Measurements from ENCODE around the gene NEK6.

The NEK6 gene

DNA sequence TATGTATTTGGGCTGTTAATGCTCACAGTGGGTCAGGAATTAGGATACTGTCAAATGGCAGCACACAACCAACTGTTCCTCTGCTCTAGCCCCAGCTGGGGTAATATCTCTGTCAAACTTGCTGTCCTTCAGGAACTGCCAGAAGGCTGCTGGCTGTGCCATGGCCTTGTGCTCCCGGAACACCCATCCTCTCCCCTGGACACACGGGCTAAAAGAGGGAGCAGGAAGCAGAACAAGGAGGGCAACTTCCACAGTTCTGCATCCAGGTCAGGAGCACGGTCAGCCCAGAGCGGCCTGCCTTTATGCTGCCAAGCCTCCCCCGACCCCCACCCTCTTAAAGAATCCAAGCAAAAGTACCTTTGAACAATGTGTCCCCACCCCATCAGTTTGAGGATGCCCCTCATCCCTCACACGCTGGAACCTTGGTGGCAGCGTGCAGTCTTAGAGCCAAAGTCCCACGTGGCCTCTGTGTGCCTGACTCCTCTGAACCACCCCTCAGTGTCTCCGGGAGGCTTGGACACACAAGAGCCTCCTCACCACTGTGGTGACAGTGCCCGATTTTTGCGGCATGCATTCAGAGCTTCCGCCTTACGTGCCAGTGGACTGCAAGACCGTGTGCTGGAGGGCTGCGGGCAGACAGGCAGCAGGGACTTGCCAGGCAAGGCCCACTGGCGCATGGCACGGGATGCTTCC, 96.7 kb downstream of the NEK6 start:
- DNase-seq (ENCODE audit: low read depth in 3 of 3), result no peak

DNA sequence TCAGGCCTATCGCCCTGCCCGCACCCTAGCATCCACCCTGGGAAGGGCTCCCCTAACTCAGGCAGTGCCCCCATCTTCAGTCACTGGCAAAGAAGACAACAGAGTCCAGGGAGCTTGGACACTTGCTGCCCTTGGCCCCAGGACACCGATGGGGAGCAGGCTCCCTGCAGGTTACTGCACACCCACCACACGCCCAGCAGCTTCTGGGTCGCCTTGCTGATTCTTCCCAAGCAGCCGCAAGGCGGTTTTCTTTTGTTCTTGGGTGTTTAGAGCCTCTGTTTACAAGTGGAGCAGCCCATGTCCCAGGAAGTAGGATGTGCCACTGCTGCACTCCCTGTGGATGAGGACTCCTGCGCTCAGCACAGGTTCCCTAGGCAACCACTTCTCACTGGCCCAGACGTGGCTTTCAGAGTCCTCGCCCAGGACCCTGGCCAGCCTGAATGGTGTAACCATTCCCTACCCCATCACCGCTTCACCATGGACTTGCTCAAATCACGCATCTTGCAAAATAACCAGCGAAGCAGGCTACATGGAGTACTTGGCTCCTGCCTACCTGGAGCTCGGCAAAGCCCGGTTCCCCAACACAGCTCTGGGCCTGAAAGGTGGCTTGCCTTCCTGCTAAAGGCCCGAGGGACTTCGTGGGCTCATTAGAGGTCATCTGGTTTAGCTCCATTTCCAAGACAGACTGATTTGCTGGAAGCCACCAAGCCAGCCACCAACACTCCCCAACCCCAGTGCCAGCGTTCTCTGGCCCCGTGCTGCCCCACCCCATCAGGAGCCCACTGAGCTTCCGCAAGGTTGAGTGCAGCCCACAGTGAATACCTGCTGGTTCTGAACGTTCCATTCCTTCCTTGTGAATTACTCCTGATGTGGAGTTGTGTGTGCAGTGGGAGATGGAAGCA, 97.5 kb downstream of the NEK6 start:
- no peak for DNase-seq (ENCODE audit: low read depth in 3 of 3)

DNA sequence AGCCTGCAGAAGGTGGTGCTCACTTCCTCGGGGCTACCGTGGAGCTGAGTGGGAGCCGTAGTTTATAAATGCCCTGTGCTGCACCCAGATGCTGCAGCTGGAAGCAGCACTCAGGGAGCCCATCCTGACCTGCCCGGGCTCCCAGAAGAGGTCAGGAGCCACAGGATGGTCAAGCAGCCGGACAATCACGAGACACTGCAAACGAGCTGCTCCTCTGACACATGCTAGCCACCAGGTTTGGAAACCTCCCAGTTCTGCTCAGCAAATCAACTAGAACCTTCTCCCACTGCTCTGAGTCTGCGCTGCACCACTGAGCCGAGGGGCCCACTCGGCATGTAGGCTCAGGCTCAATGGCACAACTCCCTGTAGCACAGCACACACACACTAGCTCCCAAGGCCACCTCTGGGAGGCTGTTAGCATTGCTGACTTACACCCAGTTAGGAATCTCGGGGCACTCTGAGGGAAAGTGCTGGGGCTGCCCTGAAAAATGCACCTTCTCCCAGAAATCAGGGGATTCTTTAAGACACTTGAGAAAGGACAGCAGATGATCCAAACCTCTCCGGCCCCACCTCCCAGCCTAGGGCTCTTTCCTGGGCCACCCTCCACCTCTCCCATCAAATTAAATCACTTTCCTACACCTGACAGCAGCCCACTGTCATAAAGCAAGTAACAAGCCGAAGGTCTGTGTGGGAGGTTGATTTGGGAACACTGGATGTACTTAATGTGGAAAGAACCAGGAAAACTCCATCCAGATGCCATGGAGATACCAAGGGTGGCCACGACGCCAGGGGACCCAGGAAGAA, 98.4 kb downstream of the NEK6 start:
- no peak for DNase-seq (ENCODE audit: low read depth in 3 of 3)

GRCh38 chr9:124356745-124357390, 99.1 kb downstream of the NEK6 start:
- no peak for DNase-seq (ENCODE audit: low read depth in 3 of 3)

DNA sequence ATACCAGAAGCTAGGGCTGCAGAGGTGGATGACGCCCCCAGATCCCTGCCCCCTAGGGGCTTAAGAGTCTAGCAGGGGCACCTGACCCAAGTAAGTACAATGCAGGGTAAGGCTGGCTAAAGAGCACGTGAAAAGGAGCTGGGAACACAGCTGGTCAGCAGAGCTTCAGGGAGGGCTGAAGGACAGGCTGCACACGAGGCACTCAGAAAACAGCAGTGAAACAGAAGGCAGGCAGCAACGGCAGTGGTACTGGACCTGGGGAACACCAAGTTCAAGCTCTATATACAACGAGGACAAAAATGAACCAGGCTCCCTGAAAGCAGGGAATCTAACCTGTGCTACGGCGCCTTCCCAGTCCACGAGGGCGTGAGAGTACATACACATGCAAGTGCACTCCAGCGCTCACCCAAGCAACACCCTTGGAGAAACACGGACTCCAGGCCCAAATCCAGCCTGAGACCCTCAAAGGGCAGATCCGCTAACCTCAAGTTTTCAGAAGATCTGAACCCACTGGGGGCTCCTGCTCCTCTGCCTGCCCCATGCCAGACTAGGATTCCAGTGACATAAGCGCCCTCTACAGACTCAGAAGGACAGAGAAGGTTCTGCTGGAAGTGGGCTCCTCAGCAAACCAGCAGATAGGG, 100.1 kb downstream of the NEK6 start:
- DNase-seq (ENCODE audit: low read depth in 3 of 3), result no peak

GRCh38 chr9:124358631-124359030, 100.9 kb downstream of the NEK6 start:
- DNase-seq (ENCODE audit: low read depth in 3 of 3), result no peak

DNA sequence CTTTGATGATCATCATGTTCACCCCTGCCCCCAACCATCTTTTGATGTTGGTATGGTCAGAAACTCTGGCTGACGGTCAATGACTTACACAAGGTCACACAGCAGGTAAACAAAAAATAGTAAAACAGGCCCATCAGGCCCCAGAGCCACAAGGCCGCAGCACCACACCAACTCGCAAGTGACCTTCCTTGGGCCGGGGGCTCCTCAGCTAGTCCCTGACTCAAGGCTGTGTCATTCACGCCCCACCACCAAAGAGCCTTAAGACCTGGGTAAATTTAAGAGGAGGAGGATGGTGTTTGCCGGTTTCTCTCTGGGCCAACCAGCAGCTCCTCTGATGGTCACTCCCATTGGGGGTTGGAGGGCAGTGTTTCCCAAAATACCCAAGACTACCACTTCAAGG, 101.7 kb downstream of the NEK6 start:
- DNase-seq (ENCODE audit: low read depth in 3 of 3), result no peak

DNA sequence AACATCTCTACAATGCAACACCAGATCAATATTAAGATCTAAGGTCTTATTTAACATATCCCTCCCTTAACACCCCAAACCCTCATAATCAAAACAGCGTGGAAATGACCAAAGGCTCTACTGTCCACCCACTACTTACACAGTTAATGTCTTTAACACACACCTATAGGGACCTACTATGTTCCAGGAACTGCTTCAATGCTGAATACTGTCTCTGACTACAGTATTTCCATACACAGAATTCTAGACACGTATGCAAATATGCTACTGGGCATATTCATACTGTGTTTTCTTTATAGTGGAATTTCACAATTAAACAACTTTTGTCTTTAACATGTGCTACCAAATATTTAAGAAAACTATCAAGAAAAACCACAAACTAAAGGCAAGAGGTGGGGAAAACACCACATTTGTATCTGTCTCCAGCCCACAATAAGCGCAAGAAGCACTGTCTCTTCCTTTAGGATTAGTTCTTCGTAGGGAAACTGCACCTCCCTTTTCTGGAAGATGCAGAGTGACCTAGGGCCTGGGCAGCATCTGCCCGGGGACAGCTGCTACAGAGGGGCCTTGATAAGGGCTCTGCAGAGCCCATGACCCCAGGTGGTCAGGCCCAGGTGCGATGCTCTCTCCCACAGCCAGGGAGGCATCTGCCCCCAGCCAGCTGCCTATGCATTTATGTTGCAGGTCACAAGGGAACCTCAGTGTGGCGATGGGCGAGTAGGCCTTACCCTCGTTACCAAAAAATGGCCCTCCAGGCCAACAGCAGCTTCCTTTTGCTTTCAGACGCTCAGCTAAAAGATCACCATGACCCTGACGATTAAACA, 102.3 kb downstream of the NEK6 start:
- DNase-seq (ENCODE audit: low read depth in 3 of 3), result no peak

DNA sequence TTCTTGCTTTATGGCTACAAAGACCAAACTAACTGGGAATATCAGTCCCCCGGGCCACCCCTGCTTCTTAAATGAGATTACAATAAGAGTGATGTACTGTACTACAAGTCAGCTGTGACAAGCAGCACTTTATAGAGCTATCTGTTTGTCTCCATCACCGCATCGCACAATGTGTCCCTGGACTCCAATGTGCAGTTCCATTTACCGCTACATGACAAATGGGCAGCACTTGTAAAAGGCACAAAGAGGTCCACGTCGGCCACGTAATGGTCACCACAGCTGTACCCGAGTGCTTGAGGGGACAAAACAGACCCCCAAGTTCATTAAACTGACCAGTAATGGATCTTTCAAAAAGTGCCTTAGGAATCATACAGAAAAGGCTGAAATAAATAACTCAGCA, 103.4 kb downstream of the NEK6 start:
- DNase-seq (ENCODE audit: low read depth in 3 of 3), result no peak

GRCh38 chr9:124363326-124364096, 105.8 kb downstream of the NEK6 start:
- DNase-seq (ENCODE audit: low read depth in 3 of 3), result no peak

DNA sequence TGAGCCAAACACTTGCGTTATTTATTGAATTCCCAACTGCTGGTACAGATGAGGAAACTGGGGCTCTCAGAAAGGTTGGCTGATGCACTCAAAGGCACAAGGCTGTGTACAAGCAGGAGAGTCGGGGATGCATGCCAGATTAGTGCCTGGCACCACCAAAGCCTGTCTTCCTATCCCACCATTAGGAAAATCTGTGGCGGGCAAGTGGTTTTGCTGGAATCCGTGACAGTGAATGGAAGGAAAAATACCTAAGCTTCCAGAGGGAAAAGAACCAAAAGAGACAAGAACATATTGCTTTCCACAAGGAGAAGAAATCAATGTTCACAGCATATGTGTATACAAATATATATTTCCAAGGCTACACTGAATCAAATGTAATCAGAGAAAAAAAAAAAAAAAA, 106.4 kb downstream of the NEK6 start:
- no peak for DNase-seq (ENCODE audit: low read depth in 3 of 3)

DNA sequence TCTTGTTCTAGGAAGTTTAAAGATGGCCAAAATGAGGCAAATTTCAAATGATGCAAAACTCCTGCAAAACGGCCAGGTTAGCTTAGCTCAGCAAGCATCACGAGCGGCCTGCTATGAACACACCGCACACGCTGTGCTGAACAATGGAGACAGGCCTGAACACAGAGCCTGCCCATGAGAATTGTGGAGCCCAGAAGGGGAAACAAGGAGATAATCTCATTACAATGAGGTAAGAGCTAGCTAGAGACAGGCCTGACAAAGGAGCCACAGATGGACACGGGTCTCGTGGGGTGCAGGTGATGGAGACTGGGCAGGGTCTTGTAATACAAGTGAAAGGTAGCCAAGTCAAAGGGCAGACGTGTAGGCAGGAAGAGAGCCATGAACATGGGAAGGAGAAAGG, 107.3 kb downstream of the NEK6 start:
- DNase-seq (ENCODE audit: low read depth in 3 of 3), result no peak

DNA sequence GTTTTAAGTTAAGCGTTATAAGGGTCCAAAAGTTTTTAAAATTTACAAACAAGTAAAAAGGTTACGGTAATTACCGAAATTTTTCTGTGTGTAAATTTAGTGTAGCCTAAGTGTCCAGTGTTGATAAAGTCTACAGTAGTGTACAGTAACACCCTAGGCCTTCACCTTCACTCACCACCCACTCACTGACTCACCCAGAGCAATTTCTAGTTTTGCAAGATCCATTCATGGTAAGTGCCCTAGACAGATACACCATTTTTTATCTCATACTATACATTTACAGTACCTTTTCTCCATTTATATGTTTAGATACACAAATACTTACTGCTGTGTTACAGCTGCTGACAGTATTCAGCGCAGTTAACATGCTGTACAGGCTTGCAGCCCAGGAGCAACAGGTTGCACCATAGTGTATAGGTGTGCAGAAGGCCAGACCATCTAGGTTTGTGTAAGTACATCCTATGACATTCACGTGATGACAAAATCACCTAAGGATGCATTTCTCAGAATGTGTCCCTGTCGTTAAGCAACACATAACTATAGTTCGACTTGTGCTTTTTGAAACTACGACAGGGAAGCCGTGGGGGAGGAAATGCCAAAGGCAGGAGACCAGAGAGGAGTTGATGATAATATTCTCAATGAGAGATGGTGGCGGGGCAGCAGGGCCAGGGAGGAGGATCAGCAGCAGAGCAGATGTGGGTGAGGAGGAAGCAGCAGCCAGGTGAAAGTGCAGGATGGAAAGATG, 108.9 kb downstream of the NEK6 start:
- no peak for DNase-seq (ENCODE audit: low read depth in 3 of 3)

GRCh38 chr9:124368692-124369091, 110.9 kb downstream of the NEK6 start:
- no peak for DNase-seq (ENCODE audit: low read depth in 3 of 3)

DNA sequence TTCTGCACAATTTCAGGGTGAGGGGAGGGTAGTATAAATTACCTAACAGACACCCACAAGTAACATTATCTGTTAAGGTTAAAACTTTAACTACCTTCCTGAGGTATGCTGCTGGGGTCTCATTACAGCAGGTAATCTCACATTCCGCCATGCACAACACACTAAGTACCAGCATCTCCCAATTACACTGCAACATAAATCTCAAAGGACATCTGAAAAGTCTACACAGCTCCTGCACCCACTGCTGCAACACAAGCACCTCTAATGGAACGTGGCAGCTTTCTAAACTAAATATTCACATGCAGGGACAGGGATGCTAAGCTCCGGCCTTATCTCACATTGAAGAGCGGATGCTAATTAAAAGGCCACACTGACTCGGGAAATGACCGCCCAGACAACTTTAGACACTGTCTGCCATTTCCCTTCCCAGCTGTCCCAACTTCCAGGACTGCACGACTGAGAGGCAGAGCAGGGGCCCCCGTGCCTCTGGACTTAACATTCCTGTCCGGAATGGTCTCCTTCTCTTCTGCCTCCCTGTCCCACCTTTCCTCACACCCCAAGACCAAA, 111.6 kb downstream of the NEK6 start:
- DNase-seq (ENCODE audit: low read depth in 3 of 3), result no peak

DNA sequence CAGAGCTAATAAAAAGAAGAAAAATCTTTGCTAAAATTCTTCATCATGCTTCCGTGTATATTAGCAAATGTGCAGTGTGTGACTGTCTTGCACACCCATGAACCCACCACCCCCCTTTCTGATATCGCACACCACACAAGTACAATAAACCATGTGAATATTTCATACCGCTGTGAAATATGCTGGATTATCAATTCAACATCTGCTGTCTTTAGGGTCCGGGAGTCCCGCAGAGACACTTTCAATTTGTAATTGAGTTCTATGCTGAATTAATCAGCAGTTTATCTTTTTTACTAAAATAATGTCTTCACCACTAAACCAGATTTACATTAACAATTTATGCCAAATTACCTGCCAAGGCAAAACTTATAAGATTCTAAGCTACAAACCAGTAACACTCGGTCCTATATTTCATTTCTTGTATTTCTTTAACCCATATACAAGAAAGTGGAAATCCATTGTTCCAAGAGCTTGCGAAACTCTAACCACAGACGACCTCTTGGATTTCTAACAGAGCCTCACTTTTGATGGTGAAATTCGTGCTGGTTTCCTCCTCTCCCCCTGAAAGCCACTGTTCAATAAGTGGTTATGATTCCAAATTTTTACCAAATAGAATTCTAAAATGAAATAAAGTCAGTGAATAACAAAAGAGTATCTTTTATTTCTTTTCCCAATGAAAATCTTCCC, 113.3 kb downstream of the NEK6 start:
- no peak for DNase-seq (ENCODE audit: low read depth in 3 of 3)

DNA sequence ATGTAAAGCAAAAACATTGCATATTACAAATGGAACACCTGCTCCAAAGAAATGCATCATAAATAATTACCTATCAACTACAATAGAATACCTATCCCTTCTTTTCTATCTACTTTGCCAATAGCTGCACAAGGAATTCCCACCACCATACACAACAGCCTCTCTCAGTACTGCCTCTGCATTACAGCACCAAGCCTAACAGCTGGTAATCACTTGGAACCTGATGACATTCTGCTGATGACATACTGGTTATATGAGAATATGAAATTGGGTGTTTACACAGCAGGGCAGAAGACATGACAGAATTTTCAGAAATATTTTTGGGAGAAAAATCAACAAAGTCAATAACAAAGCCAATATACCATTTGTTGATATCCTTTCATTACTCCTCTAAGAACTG, 114.3 kb downstream of the NEK6 start:
- no peak for DNase-seq (ENCODE audit: low read depth in 3 of 3)

- no peak for DNase-seq (ENCODE audit: low read depth in 3 of 3)
Measured at GRCh38 chr9:124373386-124373785, 115.6 kb downstream of the NEK6 start.
